Ramos (cell line): Measurements from ENCODE around the gene CADPS.

Experiments used
- in situ Hi-C: fragments of 300-500 bp; cut with MboI; formaldehyde crosslinking; loops from one replicate; pipeline ENCODE4 v1.14.3; 2022; ENCODE audit warnings: low sequenced_read_pairs; ENCODE audit not compliant: unreplicated experiment

Gene CADPS

DNA sequence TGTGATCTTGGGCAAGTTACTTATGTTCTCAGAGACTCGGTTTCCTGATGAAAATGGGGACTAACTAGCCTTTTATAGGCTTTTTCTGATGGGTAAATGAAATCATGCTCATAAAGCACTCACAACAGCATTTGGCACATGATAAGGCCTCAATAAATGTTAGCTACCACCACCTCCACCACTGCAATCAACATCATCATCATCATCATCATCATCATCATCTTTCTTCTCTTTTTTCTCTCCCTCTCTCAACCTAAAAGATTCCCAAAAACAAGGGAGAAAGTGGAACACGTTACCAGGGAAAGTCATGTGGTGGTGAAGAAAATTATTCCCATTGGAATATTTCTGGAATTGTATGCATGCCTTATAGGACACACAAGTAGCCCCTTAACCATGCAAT is 468.3 kb downstream of the CADPS start:
- in situ Hi-C loops, result no loop called here

DNA sequence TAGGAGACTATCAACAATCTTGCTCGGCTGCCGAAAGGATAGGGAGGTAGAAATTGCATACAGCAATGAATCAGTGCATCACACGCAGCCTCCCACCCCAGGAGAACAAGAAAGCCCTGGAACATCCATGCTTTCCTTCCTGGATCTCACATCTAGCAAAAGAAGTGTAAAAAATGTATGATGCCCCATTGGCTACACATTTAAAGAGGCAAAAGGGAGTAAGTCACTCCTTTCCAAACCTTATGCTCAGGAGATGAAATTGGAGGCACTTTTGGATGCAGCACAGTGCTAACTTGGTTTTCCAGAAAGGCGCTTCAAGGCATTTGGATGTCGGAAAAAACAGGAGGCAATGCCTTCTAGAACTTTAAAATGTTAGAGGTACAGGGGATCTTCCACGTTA is 469.6 kb downstream of the CADPS start:
- in situ Hi-C loops, result no loop called here

- in situ Hi-C loops, result no loop called here
These were observed 470.1 kb downstream of the CADPS start for GRCh38 chr3:62405135-62405534.

DNA sequence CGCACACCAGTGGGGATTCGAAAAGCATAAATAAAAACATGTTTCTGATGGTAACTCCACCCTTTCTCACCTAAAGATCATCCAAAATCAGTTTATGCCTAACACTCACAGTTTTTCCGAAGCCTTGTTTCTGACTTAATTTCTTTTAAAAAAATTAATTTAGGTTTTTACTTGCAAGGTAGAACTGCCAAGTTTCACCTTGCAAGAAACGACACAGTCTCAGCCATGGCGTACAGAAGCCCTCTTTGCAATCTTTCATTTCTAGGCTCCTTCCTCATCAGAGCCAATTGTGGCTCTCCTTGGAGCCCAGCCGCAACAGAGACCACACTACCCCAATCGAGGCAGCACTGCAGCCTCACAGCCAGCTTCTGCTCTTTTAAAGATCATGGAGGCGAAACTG is 470.9 kb downstream of the CADPS start:
- in situ Hi-C loops, result no loop called here

DNA sequence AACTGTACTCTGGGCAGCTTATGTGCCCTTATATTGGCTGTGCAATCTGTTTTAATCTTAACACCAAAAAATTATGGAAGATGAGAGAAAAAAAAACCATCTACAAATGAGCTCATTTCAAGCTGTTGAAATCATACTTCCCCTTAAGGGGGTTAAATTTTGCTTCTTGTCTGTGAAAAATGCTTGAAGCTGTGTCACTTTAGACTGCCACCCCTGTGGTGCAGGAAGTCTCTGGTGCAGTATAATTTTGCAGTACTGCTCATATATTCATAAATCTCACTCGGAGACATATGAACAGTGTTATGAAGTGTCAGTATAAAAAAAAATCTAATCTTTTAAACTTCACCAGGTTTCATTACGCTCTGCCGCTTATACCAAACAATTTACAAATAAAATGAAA is 471.5 kb downstream of the CADPS start:
- in situ Hi-C loops, result no loop called here

- in situ Hi-C loops, result no loop called here
These were observed 482.5 kb downstream of the CADPS start for GRCh38 chr3:62392626-62393292.

GRCh38 chr3:62387251-62387650 is 488.0 kb downstream of the CADPS start:
- in situ Hi-C loops, result no loop called here

GRCh38 chr3:62379321-62379798 is 495.9 kb downstream of the CADPS start:
- in situ Hi-C loops, result no loop called here

GRCh38 chr3:62378921-62379320 is 496.3 kb downstream of the CADPS start:
- in situ Hi-C loops, result no loop called here

GRCh38 chr3:62378311-62378789 is 496.9 kb downstream of the CADPS start:
- in situ Hi-C loops, result no loop called here

DNA sequence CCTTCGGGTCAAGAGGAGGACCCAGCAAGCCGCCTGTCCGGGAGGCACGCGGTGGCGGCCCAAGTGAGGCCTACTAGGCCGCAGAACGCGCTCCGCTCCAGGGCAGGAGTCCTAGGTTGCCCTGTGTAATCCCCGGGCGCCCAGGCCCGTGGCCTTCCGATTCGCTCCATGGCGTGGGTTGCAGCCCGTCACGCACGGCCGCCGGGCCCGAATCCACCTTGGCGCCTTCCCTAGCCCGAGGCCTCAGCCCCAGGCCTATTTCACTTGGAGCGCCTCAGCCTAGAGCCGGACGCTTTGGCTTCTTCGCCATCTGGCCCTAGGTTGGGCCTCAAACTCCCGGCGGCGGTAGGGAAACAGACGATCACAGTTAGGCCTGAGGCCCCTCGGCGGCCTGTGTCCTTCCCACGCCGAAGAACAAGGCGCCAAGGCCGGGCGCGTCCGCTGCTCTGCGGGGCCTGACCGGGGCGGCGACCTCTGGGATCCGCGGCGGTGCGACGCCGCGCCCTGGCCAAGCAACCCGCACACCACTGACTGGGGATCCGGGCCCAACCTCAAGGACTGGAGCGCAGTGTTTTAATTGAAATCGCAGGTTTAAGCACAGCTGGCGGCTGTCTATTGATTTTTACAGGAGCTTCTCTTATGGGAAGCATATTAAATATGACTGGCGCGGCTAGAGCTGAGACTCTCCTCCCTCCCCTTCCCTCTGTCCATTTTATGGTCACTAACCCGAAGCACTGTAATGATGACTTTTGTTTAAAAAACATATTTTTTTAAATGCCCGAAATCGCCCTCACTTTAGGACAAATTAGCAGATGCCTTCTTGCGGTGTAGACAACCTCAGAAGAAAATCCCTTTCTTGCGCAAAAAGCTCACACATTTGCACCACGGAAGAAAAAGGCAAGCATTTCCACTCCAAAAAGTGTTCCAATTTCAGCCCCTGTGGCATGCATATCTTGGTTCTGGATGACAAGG is 498.0 kb downstream of the CADPS start:
- in situ Hi-C loops, result no loop called here

- in situ Hi-C loops, result no loop called here
These were observed 498.8 kb downstream of the CADPS start for GRCh38 chr3:62376454-62376720.

DNA sequence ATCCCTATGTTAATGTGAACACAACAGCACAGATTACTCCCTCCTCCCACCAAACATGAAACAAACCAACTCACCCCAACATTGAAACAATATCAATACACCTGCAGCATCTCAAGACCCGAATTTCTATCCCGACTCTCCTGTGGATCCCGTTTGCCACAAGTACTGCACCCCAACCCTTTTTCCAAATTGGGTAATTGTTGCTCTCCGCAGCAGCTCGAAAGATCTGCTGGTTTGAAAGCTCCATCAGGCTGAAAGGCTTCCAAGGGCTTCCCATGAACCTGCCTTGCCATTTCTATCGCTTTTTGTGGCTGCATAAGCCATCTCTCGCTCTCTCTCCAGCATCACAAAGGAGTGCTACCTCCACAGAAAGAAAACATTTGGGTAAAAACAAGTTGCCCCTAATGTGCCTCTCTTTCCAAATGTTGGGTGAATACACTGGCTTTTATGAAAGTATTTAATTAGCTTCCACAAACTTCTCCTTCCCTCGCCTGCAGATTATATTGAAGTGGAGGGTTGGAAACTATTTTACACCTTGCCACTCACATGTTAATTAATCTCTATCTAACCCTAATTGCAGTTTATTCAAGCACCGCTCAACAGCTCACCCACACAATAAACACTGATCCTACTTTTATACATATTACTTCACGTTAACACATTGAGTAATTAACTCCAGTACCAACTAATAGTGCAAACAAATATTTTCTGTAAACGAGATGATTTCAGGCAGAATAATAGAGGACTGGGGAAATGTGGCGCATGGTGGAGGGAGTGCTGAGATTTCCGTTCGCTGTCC is 499.4 kb downstream of the CADPS start:
- in situ Hi-C loops, result no loop called here

- in situ Hi-C loops, result no loop called here
These were observed 500.6 kb downstream of the CADPS start for GRCh38 chr3:62374341-62375218.

GRCh38 chr3:62373714-62374333 is 501.4 kb downstream of the CADPS start:
- in situ Hi-C loops, result no loop called here

DNA sequence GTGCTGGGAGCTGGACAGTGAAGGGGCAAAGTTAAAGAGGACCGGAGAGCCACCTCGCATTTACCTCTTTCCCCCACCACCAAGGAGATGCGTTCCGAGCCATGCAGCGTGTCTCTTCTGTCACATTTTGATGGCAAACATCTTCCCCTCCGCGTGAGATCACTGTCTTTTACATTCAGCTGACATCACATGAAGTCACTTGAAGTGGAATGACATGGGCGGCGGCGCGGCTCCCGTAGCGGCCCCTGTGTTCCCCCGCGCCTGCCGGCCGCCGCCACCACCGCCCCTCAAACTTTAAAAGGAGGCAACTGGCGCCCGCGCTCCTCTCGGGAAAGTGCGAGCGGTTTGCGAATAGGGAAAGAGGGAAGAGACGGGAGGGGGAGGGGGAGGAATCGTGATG is 502.0 kb downstream of the CADPS start, which contains the start of gene FEZF2:
TSS of gene FEZF2 (minus strand) at position 336 of the 400 bp plus-strand sequence. CDS start 682 bp downstream, outside the sequence.
- in situ Hi-C loops, result no loop called here

GRCh38 chr3:62372621-62373041 is 502.6 kb downstream of the CADPS start:
- in situ Hi-C loops, result no loop called here

- in situ Hi-C loops, result no loop called here
These were observed 503.3 kb downstream of the CADPS start for GRCh38 chr3:62371720-62372591.
